T-helper 1 cell treated with Interleukin-12 subunit alpha and Interleukin-12 subunit beta and Interleukin-4 antibody, amounts not matched to agents 30 ng/mL and 1 ng/mL, for 36 hours (primary cell): ENCODE results near the gene COMMD3. TPM values are rescaled to one million over a fixed set of nuclear protein-coding genes. Genes with fewer than 3 reads are reported as not detected.

Source experiments
- intact Hi-C: fragments of 100-400 bp; cut with micrococcal nuclease; formaldehyde crosslinking; loops from one replicate; pipeline ENCODE4 v1.15.1; 2024
- total RNA-seq: library from RNA; stranded (reverse); gene quantifications from 2 replicates; pipeline ENCODE4 v1.2.3, GENCODE V29; 2022

COMMD3 gene
- total RNA-seq, 1 donor from 2014 or later, result 89.3 TPM

DNA sequence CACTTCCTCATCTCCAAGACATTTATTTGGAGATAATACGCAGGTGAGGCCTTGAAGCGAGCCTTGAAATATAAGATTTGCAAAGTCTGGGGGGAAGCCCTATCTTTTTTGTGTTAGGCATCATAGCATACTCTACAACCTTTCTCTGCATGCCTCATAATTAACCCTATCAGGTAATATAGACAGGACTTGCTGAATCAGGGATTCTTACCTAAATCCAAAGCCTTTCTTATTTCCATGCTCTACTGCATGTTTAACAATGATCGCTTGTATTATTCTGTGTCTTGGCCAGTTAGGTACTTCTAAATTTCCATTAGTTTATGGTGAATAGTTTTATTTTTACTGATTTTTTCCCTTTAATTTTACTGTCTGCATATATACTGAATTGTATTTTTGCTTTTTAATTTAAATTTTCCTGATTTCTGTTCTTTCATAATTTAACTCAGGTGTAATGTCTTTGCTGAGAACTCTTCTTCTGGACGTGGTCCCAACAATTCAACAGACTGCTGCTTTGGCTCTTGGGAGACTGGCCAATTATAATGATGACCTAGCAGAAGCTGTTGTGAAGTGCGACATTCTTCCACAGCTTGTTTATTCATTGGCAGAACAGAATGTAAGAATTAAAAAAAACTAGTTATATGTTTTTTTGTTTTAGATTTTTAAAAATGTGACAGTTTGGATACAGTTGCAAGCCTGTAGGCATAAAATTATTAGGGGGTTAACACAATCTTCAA is 48.4 kb downstream of the COMMD3 start:
- intact Hi-C loops, result no loop called here

DNA sequence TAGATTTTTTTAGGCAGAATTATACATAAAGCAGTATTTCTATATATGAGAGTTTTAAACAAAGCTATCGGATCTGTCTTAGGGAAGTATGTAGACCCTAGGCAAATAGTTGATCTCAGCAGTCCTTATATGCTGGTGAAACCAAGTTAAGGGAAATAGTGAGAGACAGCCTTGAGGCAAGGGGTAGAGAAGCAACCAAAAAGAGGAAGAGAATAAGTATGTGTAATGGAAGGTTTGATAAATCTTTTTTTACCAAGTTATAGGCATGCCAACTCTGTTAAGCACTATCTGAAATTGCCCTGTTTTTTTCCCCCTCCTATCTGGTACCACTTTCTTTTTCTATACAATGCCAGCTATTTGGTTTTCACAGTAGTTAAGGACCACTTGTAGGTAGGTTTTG is 49.0 kb downstream of the COMMD3 start:
- intact Hi-C loops, result no loop called here

DNA sequence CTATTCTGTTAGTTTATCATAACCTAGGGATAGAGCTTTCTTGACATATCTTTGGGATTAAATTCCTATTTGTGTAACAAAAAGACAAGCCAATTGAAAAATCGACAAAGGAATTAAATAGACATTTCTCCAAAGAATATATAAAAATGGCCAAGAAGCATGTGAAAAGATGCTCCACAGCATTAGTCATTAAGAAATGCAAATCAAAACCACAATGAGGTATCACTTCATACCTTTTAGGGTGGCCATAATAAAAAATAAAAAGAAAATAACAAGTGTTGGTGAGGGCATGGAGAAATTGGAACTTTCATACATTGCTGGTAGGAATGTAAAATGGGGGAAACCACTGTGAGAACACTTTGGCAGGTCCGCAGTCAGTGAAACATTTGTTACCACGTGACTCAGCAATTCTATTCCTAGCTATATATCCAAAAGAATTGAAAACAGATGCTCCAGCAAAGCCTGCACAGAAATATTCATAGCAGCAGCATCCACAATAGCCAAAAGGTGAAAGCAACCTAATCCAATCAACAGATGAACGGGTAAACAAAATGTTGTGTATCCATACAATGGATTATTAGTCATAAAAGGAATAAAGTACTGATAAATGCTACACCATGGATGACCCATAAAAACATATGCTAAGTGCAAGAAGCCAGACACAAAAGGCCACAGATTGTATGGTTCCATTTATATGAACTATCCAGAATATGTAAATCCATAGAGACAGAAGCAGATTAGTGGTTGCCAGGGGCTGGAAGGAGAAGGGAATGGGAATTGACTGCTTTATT is 49.7 kb downstream of the COMMD3 start:
- intact Hi-C loops, result loop anchor here (2.0 kb wide), 2 partner anchors 25 to 71 kb away; no protein-coding TSS in a partner anchor

DNA sequence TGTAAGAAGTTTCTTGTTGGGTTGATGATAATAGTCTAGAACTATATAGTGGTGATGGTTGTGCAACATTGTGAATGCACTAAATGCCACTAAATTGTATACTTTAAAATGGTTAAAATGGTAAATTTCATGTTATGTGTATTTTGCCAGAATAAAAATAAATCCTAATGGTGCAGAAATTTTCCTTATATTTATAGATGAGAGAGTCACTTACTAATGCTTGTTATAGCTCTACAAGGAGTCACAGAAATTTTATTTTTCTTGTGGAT is 50.2 kb downstream of the COMMD3 start:
- intact Hi-C loops, result loop anchor here (2.0 kb wide), 2 partner anchors 26 to 70 kb away; no protein-coding TSS in a partner anchor

DNA sequence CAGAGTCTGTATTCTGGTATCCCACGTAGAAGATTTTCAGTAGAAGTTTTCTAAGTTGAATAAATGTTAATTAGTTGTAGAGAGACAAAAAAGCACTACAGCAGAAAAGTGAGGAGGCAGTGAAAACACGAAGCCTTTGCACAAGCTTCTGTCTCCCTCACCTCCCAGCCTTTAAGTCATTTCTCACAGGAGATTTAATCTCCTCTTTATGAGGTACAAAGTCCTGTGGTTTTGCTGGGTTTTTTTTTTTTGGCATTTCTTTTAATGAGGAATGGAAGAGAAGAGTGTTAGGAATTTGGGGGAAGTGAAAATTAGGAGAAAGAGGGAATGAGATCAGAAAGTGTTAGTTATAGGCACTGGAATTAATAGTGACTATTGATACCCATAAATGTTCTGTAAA is 50.6 kb downstream of the COMMD3 start:
- intact Hi-C loops, result loop anchor here (1.0 to 2.0 kb wide), 3 partner anchors 22 to 70 kb away; no protein-coding TSS in a partner anchor

DNA sequence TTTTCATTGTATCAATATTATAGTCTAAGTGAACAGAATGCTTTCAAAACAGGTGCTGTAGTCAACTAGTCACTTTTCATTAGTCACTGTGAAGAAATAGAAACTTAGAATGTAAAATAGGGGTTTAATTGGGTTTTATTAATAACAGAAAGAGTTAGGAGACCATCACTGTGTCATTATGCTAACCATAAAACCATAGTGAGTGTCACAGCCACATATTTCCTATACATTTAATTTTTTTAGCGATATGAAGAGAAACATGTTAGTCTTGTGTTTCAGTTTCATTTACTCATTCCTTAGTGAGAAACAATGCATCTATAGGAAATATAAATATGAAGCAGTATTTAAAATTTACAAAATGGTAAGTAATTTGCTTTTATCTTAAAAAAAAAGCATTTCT is 51.3 kb downstream of the COMMD3 start:
- intact Hi-C loops, result loop anchor here (1.0 to 2.0 kb wide), 3 partner anchors 23 to 69 kb away; no protein-coding TSS in a partner anchor

DNA sequence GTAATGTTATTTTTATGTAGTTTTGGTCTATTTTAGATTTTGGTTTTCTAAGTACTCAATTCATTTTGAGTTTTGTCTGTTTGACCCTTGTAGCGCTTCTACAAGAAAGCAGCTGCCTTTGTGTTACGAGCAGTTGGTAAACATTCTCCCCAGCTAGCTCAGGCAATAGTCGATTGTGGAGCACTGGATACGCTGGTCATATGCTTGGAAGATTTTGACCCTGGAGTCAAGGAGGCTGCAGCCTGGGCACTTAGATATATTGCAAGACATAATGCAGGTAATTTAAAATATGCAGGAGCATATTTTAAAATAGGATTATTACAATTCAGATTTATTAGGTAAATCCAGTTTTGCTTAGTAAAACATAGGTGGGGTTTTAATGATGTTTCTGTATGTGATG is 52.2 kb downstream of the COMMD3 start:
- intact Hi-C loops, result no loop called here

DNA sequence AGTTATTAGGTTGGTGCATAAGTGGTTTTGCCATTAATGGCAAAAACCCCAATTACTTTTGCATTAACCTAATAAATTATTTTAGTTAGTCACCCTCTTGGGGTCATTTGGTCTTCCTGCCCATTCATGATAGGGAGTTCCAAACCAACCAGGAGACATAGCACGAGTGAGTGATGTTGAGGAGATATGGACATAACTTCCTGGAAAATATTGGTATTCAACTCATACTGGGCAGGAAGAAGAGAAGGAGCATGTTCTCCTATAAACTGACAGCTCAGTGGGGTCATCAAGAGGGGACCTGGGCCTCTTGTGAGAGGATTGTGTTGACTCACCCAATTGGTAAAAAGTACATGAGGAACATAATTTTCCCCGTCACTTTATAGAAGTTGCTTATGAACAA is 52.8 kb downstream of the COMMD3 start:
- intact Hi-C loops, result no loop called here

DNA sequence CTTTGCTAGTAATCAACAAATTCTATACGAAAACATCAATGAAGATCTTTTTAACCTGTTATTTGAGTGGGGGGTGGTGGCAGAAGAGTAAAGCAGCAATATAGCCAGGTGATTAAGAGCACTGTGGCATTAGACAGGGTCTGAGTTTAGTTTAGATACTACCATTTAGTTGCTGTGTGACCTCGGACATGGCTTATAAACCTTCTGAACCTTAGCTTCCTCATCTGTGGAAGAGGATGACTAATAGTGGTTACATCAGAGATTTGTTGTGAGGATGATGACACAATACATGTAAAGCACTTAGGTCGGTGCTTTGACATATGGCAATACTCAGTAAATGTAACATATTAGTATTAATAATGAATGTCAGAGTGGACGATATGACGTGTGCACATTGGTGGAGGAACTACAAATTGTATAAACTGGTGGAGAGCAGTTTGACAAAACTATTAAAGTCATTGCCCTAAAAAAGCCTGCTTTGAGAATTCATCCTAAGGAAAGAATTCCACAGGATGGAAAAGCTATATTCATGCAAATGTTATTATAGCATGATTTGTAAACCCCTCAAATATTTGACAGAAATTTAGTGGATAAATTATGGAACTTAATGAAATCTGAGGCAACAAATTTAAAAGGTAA is 53.4 kb downstream of the COMMD3 start:
- intact Hi-C loops, result no loop called here

Other genes starting within 250 kb of the COMMD3 start
- not detected in 2 replicates for gene EBLN1, start 98.4 kb upstream of the COMMD3 start, total RNA-seq
- gene BMI1, start 4.7 kb downstream of the COMMD3 start, total RNA-seq, result 49.7 and 50.7 TPM in 2 replicates
- 0.96 and 1.3 TPM in 2 replicates for gene SPAG6, start 29.1 kb downstream of the COMMD3 start, total RNA-seq